Measurements from ENCODE around the gene RAB11FIP2. TPM values are rescaled to one million over a fixed set of nuclear protein-coding genes. Genes with fewer than 3 reads are reported as not detected.

The RAB11FIP2 gene
- total RNA-seq, 1 experiment from 2014 or later: 18.4 TPM

- Histone ChIP-seq H3K9ac (ENCODE audit: extremely low read depth, insufficient read length, low read length) (no peak overlapping the region), H2BK20ac (ENCODE audit: low read depth, low read length, poor library complexity, severe bottlenecking) (no peak overlapping the region), H3K56ac (ENCODE audit: insufficient read length, low read depth, low read length) (no peak overlapping the region), H2BK120ac (ENCODE audit: low read depth, low read length, poor library complexity, severe bottlenecking) (no peak overlapping the region), H2BK12ac (ENCODE audit: insufficient read length, low read depth, low read length) (no peak overlapping the region), H2BK5ac (ENCODE audit: insufficient read length, low read length) (no peak overlapping the region), H3K18ac (ENCODE audit: insufficient read length, low read depth, low read length) (no peak overlapping the region), H3K23ac (ENCODE audit: insufficient read length, low read depth, low read length) (no peak overlapping the region), H3K4ac (ENCODE audit: low read depth, low read length) (no peak overlapping the region), H3K27ac (ENCODE audit: insufficient read length, low read depth, low read length) (no peak overlapping the region), H3T11ph (ENCODE audit: low read length) (no peak overlapping the region), H2AK5ac (ENCODE audit: insufficient read length, low read length) (no peak overlapping the region), H3K9me3 (ENCODE audit: control insufficient read depth, low read depth, low read length) (no peaks in the 10 kb centered on the region), H3K79me2 (ENCODE audit: insufficient read depth, low read length) (no peaks in the 10 kb centered on the region), H3K23me2 (ENCODE audit: insufficient read length, low read depth, low read length, poor library complexity, severe bottlenecking) (no peaks in the 10 kb centered on the region), H3K4me1 (ENCODE audit: insufficient read depth, low read length) (no peaks in the 10 kb centered on the region), H3K79me1 (ENCODE audit: insufficient read depth, low read depth, low read length, poor library complexity, severe bottlenecking) (no peaks in the 10 kb centered on the region), H4K8ac (replicated peaks; ENCODE audit: insufficient read length, low read depth, low read length) (no peak overlapping the region), H4K91ac (ENCODE audit: insufficient read length, low read depth, low read length) (no peak overlapping the region), H3K14ac (ENCODE audit: insufficient read depth, low read length) (no peak overlapping the region), H3K4me2 (ENCODE audit: insufficient read depth, insufficient read length, low read length) (no peak overlapping the region), H4K5ac (ENCODE audit: insufficient read length, low read depth, low read length) (no peak overlapping the region), H4K20me1 (ENCODE audit: control insufficient read depth, insufficient read depth, insufficient read length) (no peaks in the 10 kb centered on the region), H2AFZ (ENCODE audit: low read length) (no peak overlapping the region), H2BK15ac (ENCODE audit: low read depth, low read length) (no peak overlapping the region), H3K27me3 (ENCODE audit: insufficient read depth, low read length) (no peaks in the 10 kb centered on the region)
- peaks cover 15 to 18% of the 10 kb centered on the region in 2 experiments for H3K4me1 Mint-ChIP-seq
- no CpG with 5 or more reads among the region's 2 CpGs for WGBS (ENCODE audit: extremely low coverage, insufficient read length, low lambda C conversion rate)
- H3K4me3 Mint-ChIP-seq: no peak overlapping the region
- no peaks in the 10 kb centered on the region for H3K27me3 Mint-ChIP-seq (ENCODE audit: low read depth)
- peaks cover 0 to 20% (median 10%) of the 10 kb centered on the region in 3 experiments; a peak in 6 of 7 replicates for H3K36me3 Mint-ChIP-seq (ENCODE audit: insufficient read depth in 1 of 3, low read depth in 3 of 3)
- H3K27ac Mint-ChIP-seq: no peak overlapping the region
- DNase-seq: no peak
- TF ChIP-seq, protein P1, sequence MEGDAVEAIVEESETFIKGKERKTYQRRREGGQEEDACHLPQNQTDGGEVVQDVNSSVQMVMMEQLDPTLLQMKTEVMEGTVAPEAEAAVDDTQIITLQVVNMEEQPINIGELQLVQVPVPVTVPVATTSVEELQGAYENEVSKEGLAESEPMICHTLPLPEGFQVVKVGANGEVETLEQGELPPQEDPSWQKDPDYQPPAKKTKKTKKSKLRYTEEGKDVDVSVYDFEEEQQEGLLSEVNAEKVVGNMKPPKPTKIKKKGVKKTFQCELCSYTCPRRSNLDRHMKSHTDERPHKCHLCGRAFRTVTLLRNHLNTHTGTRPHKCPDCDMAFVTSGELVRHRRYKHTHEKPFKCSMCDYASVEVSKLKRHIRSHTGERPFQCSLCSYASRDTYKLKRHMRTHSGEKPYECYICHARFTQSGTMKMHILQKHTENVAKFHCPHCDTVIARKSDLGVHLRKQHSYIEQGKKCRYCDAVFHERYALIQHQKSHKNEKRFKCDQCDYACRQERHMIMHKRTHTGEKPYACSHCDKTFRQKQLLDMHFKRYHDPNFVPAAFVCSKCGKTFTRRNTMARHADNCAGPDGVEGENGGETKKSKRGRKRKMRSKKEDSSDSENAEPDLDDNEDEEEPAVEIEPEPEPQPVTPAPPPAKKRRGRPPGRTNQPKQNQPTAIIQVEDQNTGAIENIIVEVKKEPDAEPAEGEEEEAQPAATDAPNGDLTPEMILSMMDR (conservative IDR thresholded peaks at IDR 0.05): no peak
- peaks cover 7 to 17% of the 10 kb centered on the region in 2 experiments for H3K9me3 Mint-ChIP-seq
These were observed 62.8 kb downstream of the RAB11FIP2 start for GRCh38 chr10:117983961-117984360.
